Trophoblast cell (in vitro differentiated cells and primary cell): ENCODE data around the gene SLC6A5.

Experiments
- DNase-seq, 2 donors: peaks; one replicate each; pipeline ENCODE4 v3.0.0-alpha.2; 2016
- H2AFZ ChIP-seq: 2 replicates; pipeline ENCODE4 v1.6.1; 2013; ENCODE audit warnings: low read length, moderate library complexity, mild to moderate bottlenecking; ENCODE audit not compliant: insufficient read depth, poor library complexity
- H2AK5ac ChIP-seq: 2 replicates; pipeline ENCODE4 v1.6.1; 2013; ENCODE audit warnings: mild to moderate bottlenecking, low read length
- H2BK120ac ChIP-seq: 2 replicates; pipeline ENCODE4 v1.6.1; 2013; ENCODE audit warnings: low read length, mild to moderate bottlenecking, moderate library complexity; ENCODE audit not compliant: insufficient read depth, poor library complexity
- H2BK12ac ChIP-seq: 2 replicates; pipeline ENCODE4 v1.6.1; 2013; ENCODE audit warnings: mild to moderate bottlenecking, low read length, moderate library complexity
- H2BK5ac ChIP-seq: 2 replicates; pipeline ENCODE4 v1.6.1; 2013; ENCODE audit warnings: low read length, low read depth, moderate library complexity, mild to moderate bottlenecking; ENCODE audit not compliant: poor library complexity
- H3K14ac ChIP-seq: 2 replicates; pipeline ENCODE4 v1.6.1; 2013; ENCODE audit warnings: mild to moderate bottlenecking, low read length
- H3K18ac ChIP-seq: 2 replicates; pipeline ENCODE4 v1.6.1; 2013; ENCODE audit warnings: mild to moderate bottlenecking, low read length
- H3K23ac ChIP-seq: 2 replicates; pipeline ENCODE4 v1.6.1; 2013; ENCODE audit warnings: low read length
- H3K27ac ChIP-seq: 2 replicates; pipeline ENCODE4 v1.5.1; 2013; ENCODE audit warnings: low read depth, mild to moderate bottlenecking, inconsistent platforms, low read length, moderate library complexity
- H3K27me3 ChIP-seq: 2 replicates; pipeline ENCODE4 v1.6.1; 2013; ENCODE audit warnings: inconsistent platforms, mild to moderate bottlenecking, low read length, moderate library complexity; ENCODE audit not compliant: insufficient read depth
- H3K36me3 ChIP-seq, 2 experiments: 1 replicate in 1 of 2; 2 replicates in 1 of 2; pipeline ENCODE4 v1.6.1; 2013; ENCODE audit warnings: low read length in 2 of 2, mild to moderate bottlenecking in 2 of 2, moderate library complexity in 1 of 2; ENCODE audit not compliant: insufficient read depth in 2 of 2, control insufficient read depth in 1 of 2
- H3K4ac ChIP-seq: 2 replicates; pipeline ENCODE4 v1.6.1; 2013; ENCODE audit warnings: low read depth, mild to moderate bottlenecking, low read length, moderate library complexity
- H3K4me1 ChIP-seq, 2 experiments: 1 replicate in 1 of 2; 2 replicates in 1 of 2; pipeline ENCODE4 v1.6.1; 2013; ENCODE audit warnings: low read length in 2 of 2, mild to moderate bottlenecking in 2 of 2, moderate library complexity in 1 of 2; ENCODE audit not compliant: insufficient read depth in 2 of 2, control insufficient read depth in 1 of 2
- H3K4me2 ChIP-seq: 2 replicates; pipeline ENCODE4 v1.6.1; 2013; ENCODE audit warnings: inconsistent platforms, mild to moderate bottlenecking, low read length, moderate library complexity
- H3K4me3 ChIP-seq: 2 replicates; pipeline ENCODE4 v1.5.1; 2013; ENCODE audit warnings: mild to moderate bottlenecking, low read depth, low read length, inconsistent platforms
- H3K79me1 ChIP-seq: one replicate; pipeline ENCODE4 v1.6.1; 2013; ENCODE audit warnings: low read length
- H3K79me2 ChIP-seq: 2 replicates; pipeline ENCODE4 v1.6.1; 2013; ENCODE audit warnings: low read length, mild to moderate bottlenecking; ENCODE audit not compliant: control insufficient read depth, insufficient read depth, poor library complexity
- H3K9ac ChIP-seq: 2 replicates; pipeline ENCODE4 v1.6.1; 2013; ENCODE audit warnings: mild to moderate bottlenecking, low read length
- H3K9me3 ChIP-seq: 2 replicates; pipeline ENCODE4 v1.6.1; 2013; ENCODE audit warnings: low read depth, mild to moderate bottlenecking, control low read depth, inconsistent platforms, low read length; ENCODE audit not compliant: insufficient read depth
- H4K12ac ChIP-seq: 2 replicates; pipeline ENCODE4 v1.6.1; 2013; ENCODE audit warnings: low read depth, mild to moderate bottlenecking, low read length, moderate library complexity
- H4K8ac ChIP-seq: 2 replicates; pipeline ENCODE4 v1.6.1; 2013; ENCODE audit warnings: low read depth, mild to moderate bottlenecking, low read length, moderate library complexity
- H4K91ac ChIP-seq: one replicate; pipeline ENCODE4 v1.6.1; 2013; ENCODE audit warnings: low read depth, mild to moderate bottlenecking, low read length, moderate library complexity
- WGBS: extraction: QIAGEN DNeasy Blood & Tissue Kit; methylation state at CpG from one replicate; pipeline ENCODE4 v1.1.7; 2013; ENCODE audit warnings: missing lambda C conversion rate; ENCODE audit not compliant: insufficient read length, insufficient coverage; ENCODE audit errors: extremely low coverage; 5-methylcytosine and 5-hydroxymethylcytosine counted together

SLC6A5 gene

DNA sequence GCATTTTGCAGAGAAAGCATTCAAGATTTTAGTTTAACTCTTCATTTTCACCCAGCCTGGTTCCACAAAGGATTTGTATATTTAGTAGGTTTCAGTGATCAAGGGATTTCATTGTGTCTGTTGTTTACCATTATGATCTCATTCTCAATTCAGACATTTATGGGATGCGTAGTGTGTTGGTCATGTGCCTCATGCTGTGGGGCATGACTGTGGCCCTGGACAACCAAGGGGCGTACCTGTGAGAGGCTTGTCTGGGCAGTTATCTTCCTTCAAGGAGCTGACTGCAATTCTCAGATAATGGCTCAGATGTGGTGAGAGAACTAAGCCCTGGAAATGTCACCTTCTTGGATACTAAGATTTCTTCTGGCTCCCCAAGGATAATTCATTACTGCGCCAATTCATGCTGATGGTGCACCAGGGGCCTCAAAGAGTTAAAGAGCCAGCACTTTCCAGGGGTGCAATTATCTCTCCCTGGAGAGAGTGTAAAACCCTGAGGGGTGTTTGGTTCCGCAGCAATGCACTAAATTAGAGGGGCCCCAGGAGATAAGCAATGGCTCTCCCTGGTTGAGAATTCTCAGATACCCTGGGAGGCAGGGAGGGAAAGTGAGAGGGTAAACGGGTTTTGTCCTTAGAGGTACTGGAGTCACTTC, 32.2 kb downstream of the SLC6A5 start:
- no peaks in the 10 kb centered on the region for H3K9me3 ChIP-seq
- no peaks in the 10 kb centered on the region for H3K79me1 ChIP-seq
- no peak overlapping the region for H2BK12ac ChIP-seq
- DNase-seq = no peak
- H3K4me3 ChIP-seq = no peak overlapping the region
- no peak overlapping the region for H2AK5ac ChIP-seq
- H3K36me3 ChIP-seq = no peaks in the 10 kb centered on the region
- no peak overlapping the region for H3K4me2 ChIP-seq
- H3K4ac ChIP-seq = no peak overlapping the region
- no peak overlapping the region for H3K27ac ChIP-seq
- H3K18ac ChIP-seq = no peak overlapping the region
- H3K23ac ChIP-seq = no peak overlapping the region
- no peak overlapping the region for H3K14ac ChIP-seq
- no peaks in the 10 kb centered on the region for H3K79me2 ChIP-seq
- WGBS = no CpG with 5 or more reads among the region's 5 CpGs
- no peak overlapping the region for H2AFZ ChIP-seq
- no peak overlapping the region for H3K9ac ChIP-seq
- H4K12ac ChIP-seq = no peak overlapping the region
- H2BK120ac ChIP-seq = no peak overlapping the region
- no peak overlapping the region for H4K91ac ChIP-seq
- H4K8ac ChIP-seq = no peak overlapping the region
- H2BK5ac ChIP-seq = no peak overlapping the region
- H3K27me3 ChIP-seq = no peaks in the 10 kb centered on the region
- peaks cover 0 to 3% of the 10 kb centered on the region in 2 experiments for H3K4me1 ChIP-seq

DNA sequence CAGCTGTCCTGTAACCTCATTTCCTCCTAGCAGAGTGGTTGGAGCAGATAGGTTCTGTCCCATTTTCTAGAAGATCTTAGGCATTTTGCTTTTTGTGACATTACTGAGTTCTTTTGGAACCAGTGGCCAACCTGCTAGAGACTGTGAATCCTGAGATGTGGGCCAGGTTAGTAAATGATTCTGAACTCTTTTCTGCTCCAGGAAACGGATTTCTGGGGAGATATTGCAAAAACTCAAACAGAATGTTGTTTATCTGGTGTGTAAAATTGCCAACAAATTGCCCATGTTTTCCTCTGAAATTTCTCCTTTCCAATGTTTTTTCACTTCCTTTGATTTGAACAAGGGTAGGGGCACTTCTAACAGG, 32.7 kb downstream of the SLC6A5 start:
- Histone ChIP-seq H3K4me3 (no peak overlapping the region), H3K79me1 (no peaks in the 10 kb centered on the region), H4K8ac (no peak overlapping the region), H2AFZ (no peak overlapping the region), H2AK5ac (no peak overlapping the region), H3K27ac (no peak overlapping the region), H2BK12ac (no peak overlapping the region), H3K4me1 (peaks cover 0 to 3% of the 10 kb centered on the region in 2 experiments), H4K91ac (no peak overlapping the region), H3K18ac (no peak overlapping the region), H3K79me2 (no peaks in the 10 kb centered on the region), H3K23ac (no peak overlapping the region), H3K27me3 (no peaks in the 10 kb centered on the region), H3K4me2 (no peak overlapping the region), H3K36me3 (no peaks in the 10 kb centered on the region), H3K4ac (no peak overlapping the region), H3K9me3 (no peaks in the 10 kb centered on the region), H4K12ac (no peak overlapping the region), H2BK120ac (no peak overlapping the region), H3K14ac (no peak overlapping the region), H2BK5ac (no peak overlapping the region), H3K9ac (no peak overlapping the region)
- WGBS = no CpG with 5 or more reads among the region's 1 CpG
- DNase-seq = no peak

- Histone ChIP-seq H4K12ac (no peak overlapping the region), H2AK5ac (no peak overlapping the region), H2BK12ac (no peak overlapping the region), H2BK120ac (no peak overlapping the region), H2AFZ (no peak overlapping the region), H3K4me3 (no peak overlapping the region), H4K8ac (no peak overlapping the region), H3K4me1 (peaks cover 0 to 3% of the 10 kb centered on the region in 2 experiments), H3K14ac (no peak overlapping the region), H3K23ac (no peak overlapping the region), H3K79me2 (no peaks in the 10 kb centered on the region), H3K4me2 (no peak overlapping the region), H3K9me3 (no peaks in the 10 kb centered on the region), H3K27me3 (no peaks in the 10 kb centered on the region), H4K91ac (no peak overlapping the region), H3K9ac (no peak overlapping the region), H3K4ac (no peak overlapping the region), H2BK5ac (no peak overlapping the region), H3K27ac (no peak overlapping the region), H3K18ac (no peak overlapping the region), H3K36me3 (no peaks in the 10 kb centered on the region), H3K79me1 (no peaks in the 10 kb centered on the region)
- WGBS = no CpG with 5 or more reads among the region's 5 CpGs
- DNase-seq = no peak
Measured at GRCh38 chr11:20634044-20634443, 34.6 kb downstream of the SLC6A5 start.

- H4K8ac ChIP-seq = no peak overlapping the region
- H3K14ac ChIP-seq = no peak overlapping the region
- H3K4me2 ChIP-seq = no peak overlapping the region
- peaks cover 0 to 3% of the 10 kb centered on the region in 2 experiments for H3K4me1 ChIP-seq
- no peaks in the 10 kb centered on the region for H3K79me2 ChIP-seq
- no peak overlapping the region for H3K9ac ChIP-seq
- no peak overlapping the region for H2AFZ ChIP-seq
- no peaks in the 10 kb centered on the region for H3K36me3 ChIP-seq
- H3K9me3 ChIP-seq = no peaks in the 10 kb centered on the region
- H3K27ac ChIP-seq = no peak overlapping the region
- no peak overlapping the region for H3K4ac ChIP-seq
- no peaks in the 10 kb centered on the region for H3K27me3 ChIP-seq
- H4K12ac ChIP-seq = no peak overlapping the region
- WGBS = no CpG with 5 or more reads among the region's 7 CpGs
- no peak overlapping the region for H3K23ac ChIP-seq
- H3K79me1 ChIP-seq = no peaks in the 10 kb centered on the region
- no peak overlapping the region for H2BK120ac ChIP-seq
- no peak overlapping the region for H2AK5ac ChIP-seq
- no peak overlapping the region for H3K4me3 ChIP-seq
- H4K91ac ChIP-seq = no peak overlapping the region
- no peak overlapping the region for H2BK12ac ChIP-seq
- no peak overlapping the region for H2BK5ac ChIP-seq
- no peak overlapping the region for H3K18ac ChIP-seq
- DNase-seq = no peak
Measured at GRCh38 chr11:20634781-20635180, 35.4 kb downstream of the SLC6A5 start.
